ENCODE measurements around the gene PYGB. TPM values are rescaled to one million over a fixed set of nuclear protein-coding genes. Genes with fewer than 3 reads are reported as not detected.
"Not testable (repeated sequence)": the region's sequence is repeated elsewhere in the genome, so short reads cannot be mapped to it uniquely, and the experiment has no call there.

The PYGB gene
- total and polyA plus RNA-seq, 4 donors: 37.9 to 143 (median 94.0) TPM

- intact Hi-C loops (cut with DNase I): no loop called here
- H3K36me3 ChIP-seq (ENCODE audit: control insufficient read depth in 1 of 2, insufficient read depth in 2 of 2, low read length in 1 of 2): no peaks in the 10 kb centered on the region
- no peaks in the 10 kb centered on the region for H3K27me3 ChIP-seq (ENCODE audit: control insufficient read depth in 1 of 2, insufficient read depth in 2 of 2, low read length in 1 of 2)
- no peaks in the 10 kb centered on the region for H3K9me3 ChIP-seq (ENCODE audit: control insufficient read depth, low read length)
- H3K4me1 ChIP-seq (ENCODE audit: control insufficient read depth in 1 of 2, insufficient read depth in 2 of 2, low read length in 2 of 2): peaks cover 3% of the 10 kb centered on the region in 2 donors
- no peak for ATAC-seq (ENCODE audit: low FRiP score)
- H3K27ac ChIP-seq (ENCODE audit: low read depth in 1 of 2, low read length in 2 of 2): peak overlapping the region in 1 of 2 donors; percentile 66
- peak; percentile 39 to 77 for DNase-seq
- WGBS, 2 donors: 46 to 49% methylated on average over 6 of the region's 6 CpGs
- no peak overlapping the region for H3K4me3 ChIP-seq (ENCODE audit: low read length in 2 of 2)
Measured at GRCh38 chr20:25310921-25311728, 63.2 kb downstream of the PYGB start.

GRCh38 chr20:25312716-25313115 is 64.8 kb downstream of the PYGB start:
- H3K4me3 ChIP-seq (ENCODE audit: low read length in 2 of 2); H3K27me3 ChIP-seq (ENCODE audit: control insufficient read depth in 1 of 2, insufficient read depth in 2 of 2, low read length in 1 of 2); H3K36me3 ChIP-seq (ENCODE audit: control insufficient read depth in 1 of 2, insufficient read depth in 2 of 2, low read length in 1 of 2); intact Hi-C loops (cut with DNase I); H3K9me3 ChIP-seq (ENCODE audit: control insufficient read depth, low read length); H3K27ac ChIP-seq (ENCODE audit: low read depth in 1 of 2, low read length in 2 of 2); ATAC-seq (ENCODE audit: low FRiP score); H3K4me1 ChIP-seq (ENCODE audit: control insufficient read depth in 1 of 2, insufficient read depth in 2 of 2, low read length in 2 of 2): not testable (repeated sequence)
- 96% methylated on average over 16 to 33 of the region's 33 CpGs for WGBS, 2 donors
- peak; percentile 24 to 47 for DNase-seq

GRCh38 chr20:25313593-25313992 is 65.7 kb downstream of the PYGB start:
- H3K9me3 ChIP-seq (ENCODE audit: control insufficient read depth, low read length): no peaks in the 10 kb centered on the region
- no peaks in the 10 kb centered on the region for H3K36me3 ChIP-seq (ENCODE audit: control insufficient read depth in 1 of 2, insufficient read depth in 2 of 2, low read length in 1 of 2)
- intact Hi-C loops (cut with DNase I): no loop called here
- no peak for DNase-seq
- peaks cover 3% of the 10 kb centered on the region in 2 donors for H3K4me1 ChIP-seq (ENCODE audit: control insufficient read depth in 1 of 2, insufficient read depth in 2 of 2, low read length in 2 of 2)
- 89 to 97% methylated on average over 2 of the region's 2 CpGs for WGBS, 2 donors
- H3K4me3 ChIP-seq (ENCODE audit: low read length in 2 of 2): no peak overlapping the region
- H3K27me3 ChIP-seq (ENCODE audit: control insufficient read depth in 1 of 2, insufficient read depth in 2 of 2, low read length in 1 of 2): no peaks in the 10 kb centered on the region
- H3K27ac ChIP-seq (ENCODE audit: low read depth in 1 of 2, low read length in 2 of 2): no peak overlapping the region
- no peak for ATAC-seq (ENCODE audit: low FRiP score)

GRCh38 chr20:25314497-25315417 is 66.9 kb downstream of the PYGB start:
- Histone ChIP-seq H3K4me3 (ENCODE audit: low read length in 2 of 2) (no peak overlapping the region), H3K27ac (ENCODE audit: low read depth in 1 of 2, low read length in 2 of 2) (no peak overlapping the region), H3K27me3 (ENCODE audit: control insufficient read depth in 1 of 2, insufficient read depth in 2 of 2, low read length in 1 of 2) (no peaks in the 10 kb centered on the region), H3K4me1 (ENCODE audit: control insufficient read depth in 1 of 2, insufficient read depth in 2 of 2, low read length in 2 of 2) (peaks cover 3% of the 10 kb centered on the region in 2 donors), H3K36me3 (ENCODE audit: control insufficient read depth in 1 of 2, insufficient read depth in 2 of 2, low read length in 1 of 2) (no peaks in the 10 kb centered on the region), H3K9me3 (ENCODE audit: control insufficient read depth, low read length) (no peaks in the 10 kb centered on the region)
- no peak for ATAC-seq (ENCODE audit: low FRiP score)
- intact Hi-C loops (cut with DNase I): no loop called here
- peak; percentile 39 to 59 for DNase-seq
- 89 to 92% methylated on average over 17 of the region's 17 CpGs for WGBS, 2 donors

GRCh38 chr20:25315418-25316210 is 67.7 kb downstream of the PYGB start:
- WGBS, 2 donors: 84 to 87% methylated on average over 8 of the region's 8 CpGs
- Histone ChIP-seq H3K36me3 (ENCODE audit: control insufficient read depth in 1 of 2, insufficient read depth in 2 of 2, low read length in 1 of 2) (no peaks in the 10 kb centered on the region), H3K27ac (ENCODE audit: low read depth in 1 of 2, low read length in 2 of 2) (no peak overlapping the region), H3K4me3 (ENCODE audit: low read length in 2 of 2) (no peak overlapping the region), H3K4me1 (ENCODE audit: control insufficient read depth in 1 of 2, insufficient read depth in 2 of 2, low read length in 2 of 2) (peaks cover 3% of the 10 kb centered on the region in 2 donors), H3K27me3 (ENCODE audit: control insufficient read depth in 1 of 2, insufficient read depth in 2 of 2, low read length in 1 of 2) (no peaks in the 10 kb centered on the region), H3K9me3 (ENCODE audit: control insufficient read depth, low read length) (no peaks in the 10 kb centered on the region)
- ATAC-seq (ENCODE audit: low FRiP score): no peak
- intact Hi-C loops (cut with DNase I): no loop called here
- DNase-seq: peak; percentile 50 to 52

- ATAC-seq (ENCODE audit: low FRiP score) (no peak), DNase-seq (peak in 1 of 2 donors; percentile 15)
- Histone ChIP-seq H3K36me3 (ENCODE audit: control insufficient read depth in 1 of 2, insufficient read depth in 2 of 2, low read length in 1 of 2) (no peaks in the 10 kb centered on the region), H3K4me1 (ENCODE audit: control insufficient read depth in 1 of 2, insufficient read depth in 2 of 2, low read length in 2 of 2) (no peaks in the 10 kb centered on the region), H3K27me3 (ENCODE audit: control insufficient read depth in 1 of 2, insufficient read depth in 2 of 2, low read length in 1 of 2) (no peaks in the 10 kb centered on the region), H3K4me3 (ENCODE audit: low read length in 2 of 2) (no peak overlapping the region), H3K27ac (ENCODE audit: low read depth in 1 of 2, low read length in 2 of 2) (no peak overlapping the region), H3K9me3 (ENCODE audit: control insufficient read depth, low read length) (no peaks in the 10 kb centered on the region)
- WGBS, 2 donors: 95 to 98% methylated on average over 11 of the region's 11 CpGs
- intact Hi-C loops (cut with DNase I): no loop called here
Measured at GRCh38 chr20:25316506-25317190, 68.8 kb downstream of the PYGB start.

- 85 to 87% methylated on average over 17 of the region's 17 CpGs for WGBS, 2 donors
- Histone ChIP-seq H3K4me3 (ENCODE audit: low read length in 2 of 2) (no peak overlapping the region), H3K9me3 (ENCODE audit: control insufficient read depth, low read length) (no peaks in the 10 kb centered on the region), H3K4me1 (ENCODE audit: control insufficient read depth in 1 of 2, insufficient read depth in 2 of 2, low read length in 2 of 2) (no peaks in the 10 kb centered on the region), H3K27ac (ENCODE audit: low read depth in 1 of 2, low read length in 2 of 2) (no peak overlapping the region), H3K36me3 (ENCODE audit: control insufficient read depth in 1 of 2, insufficient read depth in 2 of 2, low read length in 1 of 2) (no peaks in the 10 kb centered on the region), H3K27me3 (ENCODE audit: control insufficient read depth in 1 of 2, insufficient read depth in 2 of 2, low read length in 1 of 2) (no peaks in the 10 kb centered on the region)
- ATAC-seq (ENCODE audit: low FRiP score) (no peak), DNase-seq (peak in 1 of 2 donors; percentile 40)
- intact Hi-C loops (cut with DNase I): no loop called here
Measured at GRCh38 chr20:25317351-25318075, 69.6 kb downstream of the PYGB start.
